ENCODE data around the gene HOXD12.
A peak's percentile ranks its signal among the peaks of the same experiment; 100 is the strongest.

HOXD12 gene

GRCh38 chr2:176130957-176131847 is 31.6 kb downstream of the HOXD12 start:
- no peak for DNase-seq (ENCODE audit: low read depth)

GRCh38 chr2:176131848-176132158 is 32.2 kb downstream of the HOXD12 start:
- DNase-seq (ENCODE audit: low read depth): no peak

- DNase-seq (ENCODE audit: low read depth): no peak
These were observed 32.9 kb downstream of the HOXD12 start for GRCh38 chr2:176132205-176133171.

- no peak for DNase-seq (ENCODE audit: low read depth)
These were observed 33.8 kb downstream of the HOXD12 start for GRCh38 chr2:176133389-176133788.

GRCh38 chr2:176134035-176134434 is 34.4 kb downstream of the HOXD12 start:
- DNase-seq (ENCODE audit: low read depth): no peak

GRCh38 chr2:176135035-176135440 is 35.4 kb downstream of the HOXD12 start:
- DNase-seq (ENCODE audit: low read depth): no peak

- DNase-seq (ENCODE audit: low read depth): no peak
These were observed 37.0 kb downstream of the HOXD12 start for GRCh38 chr2:176136374-176137251.

GRCh38 chr2:176137252-176137580 is 37.6 kb downstream of the HOXD12 start:
- DNase-seq (ENCODE audit: low read depth): no peak

GRCh38 chr2:176137906-176138305 is 38.3 kb downstream of the HOXD12 start:
- no peak for DNase-seq (ENCODE audit: low read depth)

- DNase-seq (ENCODE audit: low read depth): no peak
These were observed 38.9 kb downstream of the HOXD12 start for GRCh38 chr2:176138526-176138922.

GRCh38 chr2:176138923-176139660 is 39.5 kb downstream of the HOXD12 start:
- no peak for DNase-seq (ENCODE audit: low read depth)

GRCh38 chr2:176139661-176140512 is 40.3 kb downstream of the HOXD12 start:
- no peak for DNase-seq (ENCODE audit: low read depth)

- DNase-seq (ENCODE audit: low read depth): peak; percentile 48
These were observed 41.1 kb downstream of the HOXD12 start for GRCh38 chr2:176140513-176141317.

GRCh38 chr2:176142281-176142680 is 42.7 kb downstream of the HOXD12 start:
- DNase-seq (ENCODE audit: low read depth): no peak

- no peak for DNase-seq (ENCODE audit: low read depth)
These were observed 45.7 kb downstream of the HOXD12 start for GRCh38 chr2:176145085-176145969.

GRCh38 chr2:176146101-176146500 is 46.5 kb downstream of the HOXD12 start:
- DNase-seq (ENCODE audit: low read depth): no peak

GRCh38 chr2:176146645-176147044 is 47.0 kb downstream of the HOXD12 start:
- no peak for DNase-seq (ENCODE audit: low read depth)

GRCh38 chr2:176147210-176147799 is 47.7 kb downstream of the HOXD12 start:
- no peak for DNase-seq (ENCODE audit: low read depth)
